ENCODE measurements around the gene INO80D. TPM values are rescaled to one million over a fixed set of nuclear protein-coding genes. Genes with fewer than 3 reads are reported as not detected.
"Not testable (repeated sequence)": the region's sequence is repeated elsewhere in the genome, so short reads cannot be mapped to it uniquely, and the experiment has no call there.

INO80D gene
- total RNA-seq, 2 donors from 2014 or later, result 30.2 to 32.2 TPM

DNA sequence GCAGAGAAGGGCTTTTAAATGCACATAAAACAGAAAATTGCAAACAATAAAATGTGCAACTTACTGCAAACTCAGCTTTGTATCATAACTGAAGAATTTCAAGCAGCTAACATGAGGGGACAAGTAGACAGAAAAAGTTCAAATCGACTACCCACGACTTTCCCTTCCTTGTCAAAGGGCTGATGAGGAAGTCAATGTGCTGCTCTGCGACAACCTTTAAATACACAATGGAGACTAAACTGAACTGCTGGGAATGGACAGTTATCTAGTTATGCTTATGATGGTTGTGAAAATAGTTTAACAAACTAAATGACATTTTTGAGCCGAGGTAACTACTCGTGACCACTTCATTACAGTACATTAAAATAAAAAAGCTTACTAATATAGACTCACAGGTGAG, 84.1 kb downstream of the INO80D start:
- DNase-seq (no peak), ATAC-seq (replicated peaks in 1 of 2) (no peak)
- Mint-ChIP-seq H3K4me1 (ENCODE audit: low read depth) (peaks cover 5% of the 10 kb centered on the region), H3K36me3 (ENCODE audit: insufficient read depth in 2 of 2) (peaks cover 8 to 20% of the 10 kb centered on the region in 2 donors), H3K4me3 (no peak overlapping the region), H3K27me3 (ENCODE audit: low read depth) (no peaks in the 10 kb centered on the region), H3K27ac (no peak overlapping the region), H3K9me3 (no peaks in the 10 kb centered on the region)

DNA sequence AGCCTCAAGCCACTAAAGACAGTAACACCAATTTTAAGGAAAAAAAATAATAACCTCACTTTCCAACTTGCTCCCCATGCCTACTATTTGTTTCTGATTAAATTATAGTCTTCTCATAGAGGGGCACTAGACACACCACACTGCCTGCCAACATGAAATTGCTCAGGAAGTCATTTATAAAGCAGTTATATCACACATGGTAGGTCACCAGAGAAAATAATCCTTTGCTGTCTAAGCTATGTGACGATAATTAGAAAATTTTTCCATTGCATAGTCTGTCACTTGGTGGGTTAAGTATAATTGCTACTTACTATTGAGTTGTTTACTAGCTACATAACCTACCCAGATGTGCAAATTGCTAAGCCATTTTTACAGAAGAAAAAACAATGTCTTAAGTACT, 85.2 kb downstream of the INO80D start:
- H3K27me3 Mint-ChIP-seq (ENCODE audit: low read depth), result no peaks in the 10 kb centered on the region
- H3K4me3 Mint-ChIP-seq, result no peak overlapping the region
- peaks cover 8 to 15% of the 10 kb centered on the region in 2 donors for H3K36me3 Mint-ChIP-seq (ENCODE audit: insufficient read depth in 2 of 2)
- DNase-seq, result no peak
- H3K9me3 Mint-ChIP-seq, result no peaks in the 10 kb centered on the region
- peaks cover 5% of the 10 kb centered on the region for H3K4me1 Mint-ChIP-seq (ENCODE audit: low read depth)
- no peak overlapping the region for H3K27ac Mint-ChIP-seq
- no peak for ATAC-seq (replicated peaks in 1 of 2)

- no peak overlapping the region for H3K27ac Mint-ChIP-seq
- H3K36me3 Mint-ChIP-seq (ENCODE audit: insufficient read depth in 2 of 2), result peaks cover 5 to 11% of the 10 kb centered on the region in 2 donors
- ATAC-seq (replicated peaks in 1 of 2), result no peak
- no peaks in the 10 kb centered on the region for H3K9me3 Mint-ChIP-seq
- DNase-seq, result no peak
- peaks cover 5% of the 10 kb centered on the region for H3K4me1 Mint-ChIP-seq (ENCODE audit: low read depth)
- no peaks in the 10 kb centered on the region for H3K27me3 Mint-ChIP-seq (ENCODE audit: low read depth)
- no peak overlapping the region for H3K4me3 Mint-ChIP-seq
These were observed 87.4 kb downstream of the INO80D start for GRCh38 chr2:205998583-205998982.

GRCh38 chr2:205996161-205996560, 89.8 kb downstream of the INO80D start:
- peaks cover 5% of the 10 kb centered on the region for H3K4me1 Mint-ChIP-seq (ENCODE audit: low read depth)
- no peak overlapping the region for H3K4me3 Mint-ChIP-seq
- no peaks in the 10 kb centered on the region for H3K9me3 Mint-ChIP-seq
- peak overlapping the region; percentile 57 for H3K27ac Mint-ChIP-seq
- H3K27me3 Mint-ChIP-seq (ENCODE audit: low read depth), result no peaks in the 10 kb centered on the region
- H3K36me3 Mint-ChIP-seq (ENCODE audit: insufficient read depth in 2 of 2), result peaks cover 8 to 18% of the 10 kb centered on the region in 2 donors
- ATAC-seq (replicated peaks in 1 of 2) (no peak), DNase-seq (no peak)

- H3K9me3 Mint-ChIP-seq, result no peaks in the 10 kb centered on the region
- DNase-seq (no peak), ATAC-seq (replicated peaks in 1 of 2) (no peak)
- H3K27me3 Mint-ChIP-seq (ENCODE audit: low read depth), result no peaks in the 10 kb centered on the region
- peak overlapping the region; percentile 93 for H3K27ac Mint-ChIP-seq
- H3K36me3 Mint-ChIP-seq (ENCODE audit: insufficient read depth in 2 of 2), result peaks cover 8 to 18% of the 10 kb centered on the region in 2 donors
- H3K4me1 Mint-ChIP-seq (ENCODE audit: low read depth), result peaks cover 5% of the 10 kb centered on the region
- no peak overlapping the region for H3K4me3 Mint-ChIP-seq
These were observed 90.7 kb downstream of the INO80D start for GRCh38 chr2:205995260-205995659.

DNA sequence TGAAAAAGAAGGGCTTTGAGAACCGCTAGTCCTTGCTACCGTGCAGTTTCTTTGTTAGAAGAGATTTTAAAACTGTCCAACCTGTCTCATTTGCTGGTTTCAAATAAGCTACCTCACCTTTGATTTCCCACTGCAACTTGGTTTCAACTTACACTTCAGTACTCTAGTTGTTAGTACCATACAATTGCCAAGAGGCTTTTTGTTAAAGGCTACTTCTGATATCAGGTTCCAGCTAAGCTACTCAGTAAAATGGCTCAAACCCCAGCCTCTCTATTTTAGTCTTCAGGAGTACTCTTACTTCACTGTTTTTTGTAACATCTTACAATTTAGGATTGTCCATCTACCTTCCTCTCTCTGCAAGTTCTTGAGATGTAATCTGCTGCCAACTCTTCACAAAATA, 91.6 kb downstream of the INO80D start:
- Mint-ChIP-seq H3K27ac (peak overlapping the region; percentile 93), H3K27me3 (ENCODE audit: low read depth) (no peaks in the 10 kb centered on the region), H3K4me1 (ENCODE audit: low read depth) (peaks cover 5% of the 10 kb centered on the region), H3K4me3 (no peak overlapping the region), H3K9me3 (no peaks in the 10 kb centered on the region), H3K36me3 (ENCODE audit: insufficient read depth in 2 of 2) (peaks cover 8 to 18% of the 10 kb centered on the region in 2 donors)
- ATAC-seq (replicated peaks in 1 of 2), result no peak
- DNase-seq, result no peak

GRCh38 chr2:205990104-205990503, 95.9 kb downstream of the INO80D start:
- H3K9me3 Mint-ChIP-seq, result no peaks in the 10 kb centered on the region
- no peaks in the 10 kb centered on the region for H3K27me3 Mint-ChIP-seq (ENCODE audit: low read depth)
- no peak for DNase-seq
- peak overlapping the region; percentile 40 for H3K27ac Mint-ChIP-seq
- H3K36me3 Mint-ChIP-seq (ENCODE audit: insufficient read depth in 2 of 2), result peaks cover 8 to 11% of the 10 kb centered on the region in 2 donors
- H3K4me3 Mint-ChIP-seq, result no peak overlapping the region
- no peak for ATAC-seq (replicated peaks in 1 of 2)
- no peaks in the 10 kb centered on the region for H3K4me1 Mint-ChIP-seq (ENCODE audit: low read depth)

DNA sequence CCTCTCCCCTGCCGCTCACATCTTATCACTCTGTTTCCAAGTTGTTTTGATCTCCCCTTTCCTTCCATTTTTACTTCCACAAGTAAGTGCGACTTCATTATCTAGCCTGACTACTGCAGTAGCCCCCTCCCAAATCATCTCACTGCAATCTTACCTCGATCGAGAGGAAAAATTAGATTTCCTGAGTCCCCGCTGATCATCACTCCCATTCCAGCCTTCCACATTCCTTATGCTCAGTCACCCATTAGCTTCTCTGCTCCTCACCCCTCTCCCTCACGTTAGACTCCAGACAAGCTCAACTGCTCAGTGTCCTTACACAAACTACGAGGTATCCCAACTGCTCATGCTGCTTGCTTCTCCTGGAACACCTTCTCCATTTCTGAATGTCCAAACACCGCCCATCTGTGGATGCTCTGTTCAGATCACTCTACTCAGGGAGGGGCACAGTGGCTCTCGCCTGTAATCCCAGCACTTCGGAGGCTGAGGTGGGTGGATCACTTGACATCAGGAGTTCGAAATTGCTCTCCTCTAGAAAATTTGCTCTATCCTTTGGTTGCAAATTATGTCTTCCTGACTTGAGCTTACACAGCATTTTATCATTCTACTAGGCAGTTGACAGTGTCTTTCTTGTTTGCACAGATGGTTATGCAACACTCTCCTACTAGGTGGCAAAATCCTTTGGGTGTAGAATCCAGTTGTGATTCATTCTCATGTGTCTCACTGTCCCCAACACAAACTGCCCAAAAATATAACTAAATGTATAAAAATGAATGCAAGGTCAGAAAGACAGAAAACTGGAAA, 96.5 kb downstream of the INO80D start:
- Mint-ChIP-seq H3K27me3 (ENCODE audit: low read depth) (no peaks in the 10 kb centered on the region), H3K4me1 (ENCODE audit: low read depth) (no peaks in the 10 kb centered on the region), H3K36me3 (ENCODE audit: insufficient read depth in 2 of 2) (peaks cover 6 to 9% of the 10 kb centered on the region in 2 donors), H3K27ac (no peak overlapping the region), H3K4me3 (no peak overlapping the region), H3K9me3 (no peaks in the 10 kb centered on the region)
- DNase-seq (no peak), ATAC-seq (replicated peaks in 1 of 2) (no peak)

- not testable (repeated sequence) for DNase-seq; ATAC-seq (replicated peaks in 1 of 2); H3K9me3 Mint-ChIP-seq
These were observed 97.3 kb downstream of the INO80D start for GRCh38 chr2:205988681-205989080.

GRCh38 chr2:205988274-205988673, 97.7 kb downstream of the INO80D start:
- no peak overlapping the region for H3K27ac Mint-ChIP-seq
- no peak for DNase-seq
- no peaks in the 10 kb centered on the region for H3K27me3 Mint-ChIP-seq (ENCODE audit: low read depth)
- H3K4me3 Mint-ChIP-seq, result no peak overlapping the region
- ATAC-seq (replicated peaks in 1 of 2), result no peak
- H3K36me3 Mint-ChIP-seq (ENCODE audit: insufficient read depth in 2 of 2), result peaks cover 3 to 7% of the 10 kb centered on the region in 2 donors
- H3K9me3 Mint-ChIP-seq, result no peaks in the 10 kb centered on the region
- H3K4me1 Mint-ChIP-seq (ENCODE audit: low read depth), result no peaks in the 10 kb centered on the region

More at GRCh38 chr2:205988681-205989080, 97.3 kb downstream of the INO80D start:
- H3K27ac Mint-ChIP-seq; H3K4me1 Mint-ChIP-seq (ENCODE audit: low read depth); H3K4me3 Mint-ChIP-seq; H3K36me3 Mint-ChIP-seq (ENCODE audit: insufficient read depth in 2 of 2); H3K27me3 Mint-ChIP-seq (ENCODE audit: low read depth): not testable (repeated sequence)

GRCh38 chr2:205986334-205986733, 99.6 kb downstream of the INO80D start:
- ATAC-seq (replicated peaks in 1 of 2); H3K27ac Mint-ChIP-seq; H3K4me3 Mint-ChIP-seq; H3K27me3 Mint-ChIP-seq (ENCODE audit: low read depth); H3K9me3 Mint-ChIP-seq; H3K36me3 Mint-ChIP-seq (ENCODE audit: insufficient read depth in 2 of 2); H3K4me1 Mint-ChIP-seq (ENCODE audit: low read depth); DNase-seq: not testable (repeated sequence)

DNA sequence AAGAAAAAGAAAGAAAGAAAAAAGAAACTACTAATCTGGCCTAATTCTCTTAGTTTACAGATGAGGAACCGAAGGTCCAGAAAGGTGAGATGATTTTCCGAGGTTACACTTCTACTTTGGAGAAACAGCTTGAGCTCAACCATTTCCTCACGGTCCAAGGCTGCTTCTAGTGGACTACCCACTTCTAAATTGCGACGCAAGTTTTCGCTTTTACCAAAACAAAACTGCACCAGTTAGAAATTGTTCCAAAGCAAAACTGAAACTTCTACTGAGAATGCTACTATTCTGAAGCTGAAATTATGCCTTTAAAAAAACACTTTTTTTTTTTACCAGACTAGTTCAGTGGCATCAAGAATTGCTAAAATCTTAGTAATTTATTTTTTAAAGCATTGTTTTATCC, 101.6 kb downstream of the INO80D start:
- Mint-ChIP-seq H3K27me3 (ENCODE audit: low read depth) (no peaks in the 10 kb centered on the region), H3K36me3 (ENCODE audit: insufficient read depth in 2 of 2) (no peaks in the 10 kb centered on the region), H3K9me3 (no peaks in the 10 kb centered on the region), H3K27ac (peak overlapping the region; percentile 59), H3K4me3 (peak overlapping the region in 1 of 2 donors; percentile 71), H3K4me1 (ENCODE audit: low read depth) (no peaks in the 10 kb centered on the region)
- ATAC-seq (replicated peaks in 1 of 2), result peak in 1 of 2 donors; percentile 56
- DNase-seq, result no peak

DNA sequence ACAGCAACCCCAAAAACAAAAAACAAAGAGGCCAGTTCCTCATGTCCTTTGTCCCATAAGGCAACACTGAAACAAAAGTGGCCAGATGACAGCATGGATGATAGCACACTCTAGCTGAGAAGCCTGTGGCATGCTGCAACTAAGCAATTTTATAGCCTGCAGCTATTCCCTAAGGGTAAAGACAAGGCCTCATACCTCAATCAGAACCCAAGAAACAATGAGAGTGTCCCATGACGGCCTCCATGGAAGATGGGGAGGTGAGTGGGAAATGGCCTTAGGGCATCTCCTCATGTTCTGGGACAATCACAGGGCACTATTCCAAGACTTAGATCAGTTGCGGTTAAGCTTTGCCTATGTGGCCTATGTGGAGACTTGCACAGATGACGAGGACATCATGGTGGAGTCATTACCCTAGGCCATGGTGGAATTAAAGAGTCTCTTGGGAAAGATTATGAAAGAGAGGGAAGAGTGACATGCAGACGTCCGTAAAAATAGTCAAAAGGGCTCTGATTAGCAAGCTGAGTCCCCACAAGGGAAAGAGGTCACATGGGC, 103.1 kb downstream of the INO80D start:
- Mint-ChIP-seq H3K4me1 (ENCODE audit: low read depth) (no peaks in the 10 kb centered on the region), H3K27ac (no peak overlapping the region), H3K36me3 (ENCODE audit: insufficient read depth in 2 of 2) (no peaks in the 10 kb centered on the region), H3K4me3 (no peak overlapping the region), H3K9me3 (no peaks in the 10 kb centered on the region), H3K27me3 (ENCODE audit: low read depth) (no peaks in the 10 kb centered on the region)
- ATAC-seq (replicated peaks in 1 of 2) (peak in 1 of 2 donors; percentile 20), DNase-seq (no peak)
